GM13977 (cell line): ENCODE data around the gene HACE1.

ENCODE experiments used
- DNase-seq: peaks from one replicate; pipeline ENCODE4 v3.0.0; 2012; ENCODE audit warnings: low spot score
- in situ Hi-C: fragments of 300-500 bp; cut with MboI; formaldehyde crosslinking; loops from one replicate; pipeline ENCODE4 v1.12.0; 2022; ENCODE audit warnings: low sequenced_read_pairs, low pct_unique_long_range_greater_than_20kb, mixed read lengths, inconsistent platforms; ENCODE audit not compliant: unreplicated experiment
- TF ChIP-seq, protein P1 (sequence below): IDR thresholded peaks from 2 replicates; pipeline ENCODE4 v1.5.1; 2012; ENCODE audit warnings: mild to moderate bottlenecking, control low read depth; ENCODE audit not compliant: insufficient read depth; ENCODE audit errors: extremely low read depth, missing control alignments

Gene HACE1

GRCh38 chr6:104688283-104688969 is 171.3 kb downstream of the HACE1 start:
- TF ChIP-seq, protein P1, sequence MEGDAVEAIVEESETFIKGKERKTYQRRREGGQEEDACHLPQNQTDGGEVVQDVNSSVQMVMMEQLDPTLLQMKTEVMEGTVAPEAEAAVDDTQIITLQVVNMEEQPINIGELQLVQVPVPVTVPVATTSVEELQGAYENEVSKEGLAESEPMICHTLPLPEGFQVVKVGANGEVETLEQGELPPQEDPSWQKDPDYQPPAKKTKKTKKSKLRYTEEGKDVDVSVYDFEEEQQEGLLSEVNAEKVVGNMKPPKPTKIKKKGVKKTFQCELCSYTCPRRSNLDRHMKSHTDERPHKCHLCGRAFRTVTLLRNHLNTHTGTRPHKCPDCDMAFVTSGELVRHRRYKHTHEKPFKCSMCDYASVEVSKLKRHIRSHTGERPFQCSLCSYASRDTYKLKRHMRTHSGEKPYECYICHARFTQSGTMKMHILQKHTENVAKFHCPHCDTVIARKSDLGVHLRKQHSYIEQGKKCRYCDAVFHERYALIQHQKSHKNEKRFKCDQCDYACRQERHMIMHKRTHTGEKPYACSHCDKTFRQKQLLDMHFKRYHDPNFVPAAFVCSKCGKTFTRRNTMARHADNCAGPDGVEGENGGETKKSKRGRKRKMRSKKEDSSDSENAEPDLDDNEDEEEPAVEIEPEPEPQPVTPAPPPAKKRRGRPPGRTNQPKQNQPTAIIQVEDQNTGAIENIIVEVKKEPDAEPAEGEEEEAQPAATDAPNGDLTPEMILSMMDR: no peak
- no peak for DNase-seq
- in situ Hi-C loops: no loop called here

DNA sequence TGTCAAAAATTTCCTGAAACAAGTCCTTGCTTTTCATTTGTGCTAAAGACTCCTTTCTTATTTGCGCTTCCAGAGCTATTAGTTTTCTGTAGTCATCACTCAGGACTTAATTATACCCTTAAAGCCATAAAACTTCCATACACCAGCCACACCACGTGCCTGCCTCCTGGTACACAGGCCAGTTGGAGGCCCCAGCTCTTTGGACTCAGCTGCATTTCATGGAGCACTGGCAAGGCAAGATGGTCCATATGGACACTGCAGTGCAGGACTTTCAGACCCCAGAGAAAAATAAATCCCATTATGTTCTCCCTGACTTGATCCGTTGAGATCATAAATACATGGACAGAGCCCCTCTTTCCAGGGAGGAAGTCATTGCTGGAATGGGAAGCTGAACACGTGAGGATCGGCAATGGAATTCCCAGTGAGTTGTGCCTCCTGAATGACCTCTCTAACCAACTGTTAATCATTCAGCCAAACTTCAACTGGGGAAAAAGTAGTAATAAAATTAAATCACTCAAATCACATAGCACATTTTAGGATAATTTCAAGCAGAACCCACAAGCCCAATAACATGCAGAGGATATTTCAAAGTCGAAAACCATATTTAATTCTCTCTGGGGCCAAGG is 173.1 kb downstream of the HACE1 start:
- TF ChIP-seq, protein P1: no peak
- DNase-seq: no peak
- in situ Hi-C loops: no loop called here

DNA sequence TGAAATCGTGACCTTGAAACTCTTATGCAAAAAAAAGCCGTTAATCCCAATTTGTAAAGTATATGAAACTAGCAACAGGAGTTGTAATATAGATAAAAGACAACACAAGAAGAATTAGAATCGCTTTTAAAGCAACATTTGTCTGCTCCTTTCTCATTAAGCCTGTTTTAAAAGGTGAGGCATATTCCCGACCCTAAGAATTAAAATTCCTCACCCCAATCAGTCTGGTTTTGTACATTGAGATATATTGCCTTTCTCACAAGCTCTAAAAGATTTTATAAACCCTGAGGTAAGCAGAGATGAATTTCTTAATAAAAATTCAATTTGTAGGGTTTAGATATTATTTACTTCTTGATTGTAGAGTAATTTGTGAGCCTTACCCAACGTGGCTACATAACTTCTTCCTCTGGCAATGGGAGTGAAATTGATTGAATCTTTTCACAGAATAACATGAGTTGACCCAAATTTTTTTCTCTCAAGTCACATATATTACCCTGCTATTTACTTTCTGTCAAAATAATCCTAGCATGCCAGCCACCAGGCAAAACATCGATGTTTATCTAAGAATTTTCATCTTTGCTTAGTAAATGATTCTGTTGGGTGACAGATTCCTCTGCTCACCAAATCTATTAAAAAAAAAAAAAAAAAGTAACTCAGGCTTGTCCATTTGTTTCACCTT is 173.7 kb downstream of the HACE1 start:
- in situ Hi-C loops: no loop called here
- DNase-seq: no peak
- TF ChIP-seq, protein P1: no peak

- DNase-seq: no peak
- TF ChIP-seq, protein P1: no peak
- in situ Hi-C loops: no loop called here
Measured at GRCh38 chr6:104684911-104685415, 174.8 kb downstream of the HACE1 start.

- in situ Hi-C loops: no loop called here
Measured at GRCh38 chr6:104683809-104684208, 175.9 kb downstream of the HACE1 start.

More at GRCh38 chr6:104683809-104684208, 175.9 kb downstream of the HACE1 start:
- DNase-seq: no peak
- TF ChIP-seq, protein P1: no peak
